ENCODE measurements around the gene DYNLRB2.

Gene DYNLRB2

DNA sequence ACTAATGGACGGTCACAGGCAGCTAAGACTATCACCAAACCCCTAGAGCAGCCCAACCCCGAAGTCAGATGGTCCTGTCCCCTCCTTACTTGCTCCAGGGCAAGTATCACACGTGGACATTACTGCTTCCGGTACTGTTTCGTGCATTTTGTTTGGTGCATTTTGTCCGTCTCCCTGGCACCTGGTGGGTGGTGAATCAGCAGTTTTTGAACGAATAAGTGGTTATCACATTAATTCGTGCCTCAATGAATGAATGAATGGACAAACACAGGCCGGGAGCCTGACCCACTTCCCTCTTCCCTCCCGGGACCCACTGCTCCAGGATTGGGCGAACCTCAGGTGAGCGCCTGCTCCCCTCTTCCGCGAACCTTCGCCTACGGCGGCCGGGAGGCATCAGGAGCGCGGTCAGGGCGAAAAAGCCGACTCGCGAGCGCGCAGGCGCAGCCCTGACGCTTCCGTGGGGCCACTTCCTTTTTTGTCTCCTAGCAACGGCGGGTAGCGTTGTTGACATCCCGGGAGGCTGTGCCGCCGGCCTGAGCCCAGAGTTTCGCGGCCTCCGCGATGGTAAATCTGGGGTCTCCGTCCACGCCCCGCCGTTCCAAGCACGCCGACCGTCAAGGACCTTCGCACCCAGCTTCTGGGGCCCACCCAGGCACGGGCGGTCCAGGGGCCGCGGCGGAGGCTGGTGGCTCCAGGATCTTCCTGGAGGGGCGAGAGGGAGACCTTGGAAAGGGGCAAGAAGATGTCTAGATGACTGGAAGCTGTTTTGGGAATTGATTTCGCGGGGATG lies at the start of gene DYNLRB2:
TSS of gene DYNLRB2 (plus strand) at position 478 of the 790 bp plus-strand sequence. CDS start at position 562, 84 bp downstream.
- TF ChIP-seq CTCF (conservative IDR thresholded peaks at IDR 0.05; ENCODE audit: low read depth, low read length), result no peak
- H3K4me3 ChIP-seq (ENCODE audit: low read length), result peak within 1 kb of the TSS; percentile 78
- DNase-seq (ENCODE audit: low read depth), result peak; percentile 73

DNA sequence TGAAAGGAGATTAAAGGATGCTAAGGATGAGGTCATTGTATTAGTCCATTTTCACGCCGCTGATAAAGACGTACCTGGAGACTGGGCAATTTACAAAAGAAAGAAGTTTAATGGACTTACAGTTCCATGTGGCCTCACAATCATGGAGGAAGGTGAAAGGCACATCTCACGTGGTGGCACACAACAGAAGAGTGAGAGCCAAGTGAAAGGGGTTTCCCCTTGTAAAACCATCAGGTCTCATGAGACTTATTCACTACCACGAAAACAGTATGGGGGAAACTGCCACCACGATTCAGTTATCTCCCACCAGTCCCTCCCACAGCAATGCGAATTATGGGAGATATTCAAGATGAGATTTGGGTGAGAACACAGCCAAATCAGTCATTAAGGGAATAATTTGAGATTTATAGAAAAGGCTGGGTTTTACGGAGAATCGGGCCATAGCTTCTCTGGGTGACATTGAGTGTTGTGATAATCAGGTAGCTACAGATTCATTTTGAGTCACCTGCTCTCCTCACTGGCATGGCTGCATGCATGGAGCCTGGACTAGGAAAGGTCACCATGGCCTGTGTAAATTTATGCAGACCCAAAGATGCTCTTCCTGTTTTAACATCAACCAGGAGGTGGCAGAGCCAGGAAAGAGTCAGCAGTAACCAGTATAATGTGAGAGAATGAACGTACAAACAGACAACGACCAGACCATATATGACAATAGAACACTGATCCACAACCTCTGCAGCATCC lies 40.5 kb upstream of the DYNLRB2 start:
- DNase-seq (ENCODE audit: low read depth), result no peak
- TF ChIP-seq CTCF (conservative IDR thresholded peaks at IDR 0.05; ENCODE audit: low read depth, low read length), result peak; percentile 3
- no peak overlapping the region for H3K4me3 ChIP-seq (ENCODE audit: low read length)

DNA sequence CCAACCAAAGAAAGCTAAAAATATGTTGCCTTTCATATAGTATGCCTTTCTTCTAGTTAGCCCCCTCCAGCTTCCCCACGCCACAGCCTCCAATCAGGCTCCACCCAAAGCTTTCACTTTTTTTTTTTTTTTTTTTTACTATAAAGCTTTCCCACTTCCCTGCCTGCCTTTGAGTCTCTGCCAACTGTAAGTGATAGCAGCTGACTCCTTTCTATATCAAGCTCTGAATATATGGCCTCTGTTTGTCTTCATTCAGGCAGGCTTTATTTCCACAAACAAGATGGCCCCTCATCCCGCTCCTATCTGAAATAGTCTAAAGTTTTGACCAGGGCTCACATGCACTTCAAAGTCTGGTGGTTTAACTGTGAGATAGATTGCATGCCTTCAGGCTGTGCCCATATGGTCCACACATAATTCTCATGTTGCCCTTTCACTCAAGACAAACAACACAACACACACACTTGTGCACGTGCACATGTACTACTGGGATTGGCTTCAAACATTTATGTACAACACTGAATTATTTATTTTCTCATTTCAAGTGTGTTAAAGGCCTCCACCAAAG lies 39.8 kb upstream of the DYNLRB2 start:
- no peak overlapping the region for H3K4me3 ChIP-seq (ENCODE audit: low read length)
- TF ChIP-seq CTCF (conservative IDR thresholded peaks at IDR 0.05; ENCODE audit: low read depth, low read length), result no peak
- DNase-seq (ENCODE audit: low read depth), result no peak

- no peak for TF ChIP-seq CTCF (conservative IDR thresholded peaks at IDR 0.05; ENCODE audit: low read depth, low read length)
- DNase-seq (ENCODE audit: low read depth), result no peak
- no peak overlapping the region for H3K4me3 ChIP-seq (ENCODE audit: low read length)
Observed at GRCh38 chr16:80503107-80503506, 37.7 kb upstream of the DYNLRB2 start.

GRCh38 chr16:80507538-80507937 lies 33.3 kb upstream of the DYNLRB2 start:
- DNase-seq (ENCODE audit: low read depth), result no peak
- no peak for TF ChIP-seq CTCF (conservative IDR thresholded peaks at IDR 0.05; ENCODE audit: low read depth, low read length)
- H3K4me3 ChIP-seq (ENCODE audit: low read length), result no peak overlapping the region

DNA sequence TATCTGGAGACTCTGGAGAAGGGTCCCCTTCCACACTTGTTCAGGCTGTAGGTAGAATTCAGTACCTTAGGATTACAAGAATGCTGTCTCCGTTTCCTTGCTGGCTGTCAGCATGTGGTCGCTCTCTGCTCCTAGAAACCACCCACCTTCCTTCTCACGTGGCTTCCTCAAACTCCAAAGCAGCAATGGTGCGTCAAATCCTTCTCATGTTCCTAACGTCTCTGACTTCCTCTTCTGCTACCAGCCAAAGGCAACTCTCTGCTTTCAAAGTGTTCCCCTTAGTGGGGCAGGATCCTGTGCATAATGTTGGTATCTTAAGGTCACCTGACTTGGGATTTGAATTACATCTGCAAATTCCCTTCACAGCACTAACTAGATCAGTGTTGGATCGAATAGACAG lies 30.9 kb upstream of the DYNLRB2 start:
- DNase-seq (ENCODE audit: low read depth), result no peak
- no peak for TF ChIP-seq CTCF (conservative IDR thresholded peaks at IDR 0.05; ENCODE audit: low read depth, low read length)
- H3K4me3 ChIP-seq (ENCODE audit: low read length), result no peak overlapping the region
